ENCODE results near the gene RANBP1.
"Not testable (repeated sequence)": the region's sequence is repeated elsewhere in the genome, so short reads cannot be mapped to it uniquely, and the experiment has no call there.

The RANBP1 gene

GRCh38 chr22:20115691-20116375 lies at the start of gene RANBP1:
RANBP1 (plus strand) TSS chr22:20116104; CDS start chr22:20116185, 81 bp downstream.
- DNase-seq = no peak

GRCh38 chr22:20066617-20067383 lies 49.1 kb upstream of the RANBP1 start:
- no peak for DNase-seq

- DNase-seq = not testable (repeated sequence)
Observed at GRCh38 chr22:20067384-20067682, 48.6 kb upstream of the RANBP1 start.

- no peak for DNase-seq
Observed at GRCh38 chr22:20068640-20069039, 47.3 kb upstream of the RANBP1 start.

- no peak for DNase-seq
Observed at GRCh38 chr22:20069331-20070042, 46.4 kb upstream of the RANBP1 start.

GRCh38 chr22:20071524-20071972 lies 44.4 kb upstream of the RANBP1 start:
- DNase-seq = no peak

- DNase-seq = no peak
Observed at GRCh38 chr22:20076627-20077172, 39.2 kb upstream of the RANBP1 start.

GRCh38 chr22:20079745-20080444 lies 36.0 kb upstream of the RANBP1 start, which contains the start of gene DGCR8:
DGCR8 (plus strand) TSS chr22:20080241; CDS start chr22:20085964, 5,723 bp downstream.
- DNase-seq = peak; percentile 67

GRCh38 chr22:20080445-20080775 lies 35.5 kb upstream of the RANBP1 start:
- DNase-seq = peak; percentile 69

- DNase-seq = no peak
Observed at GRCh38 chr22:20080776-20081654, 34.9 kb upstream of the RANBP1 start.

GRCh38 chr22:20083157-20083890 lies 32.6 kb upstream of the RANBP1 start:
- DNase-seq = no peak

- no peak for DNase-seq
Observed at GRCh38 chr22:20083891-20084546, 31.9 kb upstream of the RANBP1 start.

GRCh38 chr22:20084547-20085413 lies 31.1 kb upstream of the RANBP1 start:
- no peak for DNase-seq

GRCh38 chr22:20085651-20086050 lies 30.3 kb upstream of the RANBP1 start:
- no peak for DNase-seq

GRCh38 chr22:20086101-20086599 lies 29.8 kb upstream of the RANBP1 start:
- DNase-seq = no peak

GRCh38 chr22:20086763-20087162 lies 29.1 kb upstream of the RANBP1 start:
- DNase-seq = no peak

GRCh38 chr22:20087319-20088262 lies 28.3 kb upstream of the RANBP1 start:
- DNase-seq = no peak

- DNase-seq = no peak
Observed at GRCh38 chr22:20088263-20088648, 27.6 kb upstream of the RANBP1 start.

Measured in stimulated activated CD4-positive, alpha-beta T cell treated with anti-CD3 and anti-CD28 coated beads, Interleukin-12 subunit alpha, Interleukin-12 subunit beta, amount 100 ng/mL, for 4 hours (primary cell).